ENCODE results near the gene GPR176.

The GPR176 gene

GRCh38 chr15:39860200-39860599, 59.9 kb downstream of the GPR176 start:
- no peak overlapping the region for H3K27ac ChIP-seq
- no peak for TF ChIP-seq CTCF (conservative IDR thresholded peaks at IDR 0.05)
- TF ChIP-seq ZFX (IDR thresholded peaks at IDR 0.05): no peak

GRCh38 chr15:39859636-39860035, 60.4 kb downstream of the GPR176 start:
- H3K27ac ChIP-seq: no peak overlapping the region
- no peak for TF ChIP-seq CTCF (conservative IDR thresholded peaks at IDR 0.05)
- no peak for TF ChIP-seq ZFX (IDR thresholded peaks at IDR 0.05)

- TF ChIP-seq ZFX (IDR thresholded peaks at IDR 0.05) (no peak), CTCF (conservative IDR thresholded peaks at IDR 0.05) (no peak)
- H3K27ac ChIP-seq: no peak overlapping the region
These were observed 62.9 kb downstream of the GPR176 start for GRCh38 chr15:39857132-39857531.

- TF ChIP-seq CTCF (conservative IDR thresholded peaks at IDR 0.05): no peak
- no peak for TF ChIP-seq ZFX (IDR thresholded peaks at IDR 0.05)
- H3K27ac ChIP-seq: no peak overlapping the region
These were observed 63.7 kb downstream of the GPR176 start for GRCh38 chr15:39856357-39856756.

GRCh38 chr15:39855400-39855799, 64.7 kb downstream of the GPR176 start:
- TF ChIP-seq ZFX (IDR thresholded peaks at IDR 0.05): no peak
- TF ChIP-seq CTCF (conservative IDR thresholded peaks at IDR 0.05): no peak

GRCh38 chr15:39854161-39854560, 65.9 kb downstream of the GPR176 start:
- TF ChIP-seq CTCF (conservative IDR thresholded peaks at IDR 0.05) (no peak), ZFX (IDR thresholded peaks at IDR 0.05) (no peak)
- no peak overlapping the region for H3K27ac ChIP-seq

More at GRCh38 chr15:39855400-39855799, 64.7 kb downstream of the GPR176 start:
- H3K27ac ChIP-seq: no peak overlapping the region

GRCh38 chr15:39852250-39852649, 67.8 kb downstream of the GPR176 start:
- no peak overlapping the region for H3K27ac ChIP-seq
- TF ChIP-seq CTCF (conservative IDR thresholded peaks at IDR 0.05) (no peak), ZFX (IDR thresholded peaks at IDR 0.05) (no peak)
